Lower leg skin (tissue), 4 donors: ENCODE measurements around the gene RAB3B. TPM values are rescaled to one million over a fixed set of nuclear protein-coding genes. Genes with fewer than 3 reads are reported as not detected.
"Not testable (repeated sequence)": the region's sequence is repeated elsewhere in the genome, so short reads cannot be mapped to it uniquely, and the experiment has no call there.

Experiments
- DNase-seq, 2 donors: peaks; one replicate each; pipeline ENCODE4 v3.0.0-alpha.2; 2019; ENCODE audit warnings: low spot score in 2 of 2
- H3K4me3 ChIP-seq: fragments of 200-600 bp; sonication (generic); 2 replicates; pipeline ENCODE4 v1.5.1; 2017; ENCODE audit warnings: mild to moderate bottlenecking, low read depth; ENCODE audit not compliant: poor library complexity, severe bottlenecking
- POLR2A ChIP-seq, 2 donors: fragments of 450-650 bp; IDR thresholded peaks; one replicate each; pipeline ENCODE4 v1.6.1; 2016 to 2017; ENCODE audit warnings: antibody characterized with exemption in 2 of 2, mild to moderate bottlenecking in 1 of 2, moderate library complexity in 1 of 2
- WGBS, 2 donors: methylation state at CpG; one replicate each; pipeline ENCODE4 v1.1.5; 2018; 5-methylcytosine and 5-hydroxymethylcytosine counted together
- intact Hi-C: fragments of 100-400 bp; cut with DNase I; formaldehyde crosslinking; loops from one replicate; pipeline ENCODE4 v1.15.0; 2023; ENCODE audit warnings: low total_unique reads
- total RNA-seq, 4 donors: library from RNA; depleted of rRNA; stranded (reverse); fragments of >200 nt; gene quantifications; one replicate each; pipeline ENCODE4 v1.1.0, GENCODE V29; 2016
- TF ChIP-seq, protein P1 (sequence below), 3 donors: fragments of 450-650 bp; IDR thresholded peaks; one replicate each; pipeline ENCODE4 v1.5.1; 2016; ENCODE audit warnings: antibody characterized with exemption in 3 of 3, mild to moderate bottlenecking in 3 of 3, moderate library complexity in 2 of 3

The RAB3B gene
- total RNA-seq, 4 donors from 2014 or later: 2.4 to 13.7 (median 4.3) TPM

DNA sequence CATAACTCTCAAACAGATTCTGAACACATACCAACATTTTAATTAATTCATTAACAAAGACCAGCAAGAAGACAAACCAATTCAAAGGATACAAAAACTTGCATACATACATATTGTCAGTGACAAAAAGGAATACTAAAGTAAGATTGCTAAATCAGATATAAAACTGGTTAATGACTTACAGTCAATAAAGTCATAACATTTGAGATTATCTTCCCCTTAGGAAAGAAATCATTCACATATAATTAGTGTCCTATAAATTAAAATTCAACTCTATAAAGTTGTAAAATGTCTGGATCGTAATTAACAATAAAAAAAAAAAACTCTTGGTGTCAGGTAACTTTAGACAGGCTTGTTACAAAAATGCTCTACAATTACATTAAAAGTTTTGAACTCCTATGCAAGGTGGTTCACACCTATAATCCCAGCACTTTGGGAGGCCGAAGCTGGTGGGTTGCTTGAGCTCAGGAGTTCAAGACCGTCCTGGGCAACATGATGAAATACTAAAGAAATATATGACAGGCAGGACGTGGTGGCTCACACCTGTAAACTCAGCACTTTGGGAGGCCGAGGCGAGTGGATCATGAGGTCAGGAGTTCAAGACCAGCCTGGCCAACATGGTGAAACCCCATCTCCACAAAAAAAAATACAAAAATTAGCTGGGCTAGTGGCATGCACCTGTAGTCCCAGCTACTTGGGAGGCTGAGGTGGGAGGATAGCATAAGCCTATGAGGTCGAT lies 17.7 kb upstream of the RAB3B start:
- no peak for DNase-seq
- no peak overlapping the region for H3K4me3 ChIP-seq
- TF ChIP-seq, protein P1, sequence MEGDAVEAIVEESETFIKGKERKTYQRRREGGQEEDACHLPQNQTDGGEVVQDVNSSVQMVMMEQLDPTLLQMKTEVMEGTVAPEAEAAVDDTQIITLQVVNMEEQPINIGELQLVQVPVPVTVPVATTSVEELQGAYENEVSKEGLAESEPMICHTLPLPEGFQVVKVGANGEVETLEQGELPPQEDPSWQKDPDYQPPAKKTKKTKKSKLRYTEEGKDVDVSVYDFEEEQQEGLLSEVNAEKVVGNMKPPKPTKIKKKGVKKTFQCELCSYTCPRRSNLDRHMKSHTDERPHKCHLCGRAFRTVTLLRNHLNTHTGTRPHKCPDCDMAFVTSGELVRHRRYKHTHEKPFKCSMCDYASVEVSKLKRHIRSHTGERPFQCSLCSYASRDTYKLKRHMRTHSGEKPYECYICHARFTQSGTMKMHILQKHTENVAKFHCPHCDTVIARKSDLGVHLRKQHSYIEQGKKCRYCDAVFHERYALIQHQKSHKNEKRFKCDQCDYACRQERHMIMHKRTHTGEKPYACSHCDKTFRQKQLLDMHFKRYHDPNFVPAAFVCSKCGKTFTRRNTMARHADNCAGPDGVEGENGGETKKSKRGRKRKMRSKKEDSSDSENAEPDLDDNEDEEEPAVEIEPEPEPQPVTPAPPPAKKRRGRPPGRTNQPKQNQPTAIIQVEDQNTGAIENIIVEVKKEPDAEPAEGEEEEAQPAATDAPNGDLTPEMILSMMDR (IDR thresholded peaks at IDR 0.05): no peak
- intact Hi-C loops: no loop called here
- whole genome bisulfite sequencing, 2 donors: 80 to 84% methylated on average over 7 of the region's 7 CpGs

- 20 to 35% methylated on average over 5 of the region's 5 CpGs for WGBS, 2 donors
- no peak for DNase-seq
- intact Hi-C loops: no loop called here
These were observed 16.9 kb upstream of the RAB3B start for GRCh38 chr1:52007215-52008002.

DNA sequence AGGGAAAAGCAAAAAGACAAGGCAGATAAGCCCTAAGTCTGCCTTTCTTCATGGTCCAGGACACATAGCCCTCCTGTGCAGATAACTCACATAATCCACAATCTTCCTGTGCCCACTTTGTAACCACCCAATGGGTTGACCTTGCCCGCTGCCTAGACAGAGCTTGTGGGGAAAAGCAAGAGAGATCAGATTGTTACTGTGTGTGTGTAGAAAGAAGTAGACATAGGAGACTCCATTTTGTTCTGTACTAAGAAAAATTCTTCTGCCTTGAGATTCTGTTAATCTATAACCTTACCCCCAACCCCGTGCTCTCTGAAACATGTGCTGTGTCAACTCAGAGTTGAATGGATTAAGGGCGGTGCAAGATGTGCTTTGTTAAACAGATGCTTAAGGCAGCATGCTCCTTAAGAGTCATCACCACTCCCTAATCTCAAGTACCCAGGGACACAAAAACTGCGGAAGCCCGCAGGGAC lies 15.6 kb upstream of the RAB3B start:
- H3K4me3 ChIP-seq, DNase-seq, intact Hi-C loops: not testable (repeated sequence)
- 26 to 30% methylated on average over 5 of the region's 5 CpGs for WGBS, 2 donors

More at GRCh38 chr1:52007215-52008002, 16.9 kb upstream of the RAB3B start:
- H3K4me3 ChIP-seq: no peak overlapping the region
- TF ChIP-seq, protein P1 (IDR thresholded peaks at IDR 0.05): no peak

- WGBS, 2 donors: 59 to 65% methylated on average over 3 of the region's 3 CpGs
- H3K4me3 ChIP-seq, intact Hi-C loops, DNase-seq: not testable (repeated sequence)
These were observed 15.0 kb upstream of the RAB3B start for GRCh38 chr1:52005548-52005947.

GRCh38 chr1:52003877-52004276 lies 13.4 kb upstream of the RAB3B start:
- 59 to 61% methylated on average over 4 of the region's 4 CpGs for WGBS, 2 donors

DNA sequence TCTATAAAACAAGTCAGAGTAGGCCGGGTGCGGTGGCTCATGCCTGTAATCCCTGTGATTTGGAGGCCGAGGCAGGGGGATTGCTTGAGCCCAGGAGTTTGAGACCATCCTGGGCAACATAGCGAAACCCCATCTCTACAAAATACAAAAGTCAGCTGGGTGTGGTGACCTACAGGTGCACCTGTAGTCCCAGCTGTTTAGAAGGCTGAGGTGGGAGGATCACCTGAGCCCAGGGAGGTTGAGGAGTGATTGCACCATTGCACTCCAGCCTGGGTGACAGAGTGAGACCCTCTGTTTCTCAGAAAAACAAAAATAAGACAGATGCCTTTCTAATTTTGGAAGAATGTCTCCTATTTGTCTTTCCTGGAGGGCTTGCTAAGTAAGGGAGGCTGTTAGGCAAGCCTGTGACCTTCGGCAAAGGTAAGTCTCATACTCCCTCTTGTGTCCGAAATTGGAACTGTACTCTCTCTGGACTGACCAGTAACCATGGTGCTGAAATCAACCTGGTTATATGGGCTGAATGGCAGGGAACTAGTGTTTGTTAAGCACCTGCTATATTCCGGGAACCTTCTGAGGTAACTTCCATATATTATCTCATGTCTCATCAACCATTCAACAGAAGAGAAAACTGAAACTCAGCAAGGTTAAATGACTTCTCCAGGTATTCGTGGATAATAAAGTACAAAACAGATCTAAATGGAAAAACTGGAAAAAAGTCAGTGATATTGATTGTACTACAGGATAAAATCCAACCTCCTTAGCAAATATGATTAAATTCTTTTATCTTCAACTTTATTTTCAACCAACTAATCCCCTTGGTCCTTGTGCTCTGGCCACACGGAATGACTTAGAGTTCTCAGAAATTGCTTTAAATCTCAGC lies 11.8 kb upstream of the RAB3B start:
- no peak for TF ChIP-seq POLR2A (IDR thresholded peaks at IDR 0.05)
- TF ChIP-seq, protein P1 (IDR thresholded peaks at IDR 0.05): no peak
- WGBS, 2 donors: 52 to 57% methylated on average over 9 of the region's 9 CpGs
- intact Hi-C loops: loop anchor here (5.0 kb wide), 1 partner anchor 1505 kb away; no protein-coding TSS in a partner anchor
- H3K4me3 ChIP-seq: no peak overlapping the region
- DNase-seq: peak in 1 of 2 donors; percentile 53

More at GRCh38 chr1:52003877-52004276, 13.4 kb upstream of the RAB3B start:
- intact Hi-C loops: loop anchor here (5.0 kb wide), 1 partner anchor 1507 kb away; no protein-coding TSS in a partner anchor
- no peak overlapping the region for H3K4me3 ChIP-seq
- no peak for TF ChIP-seq POLR2A (IDR thresholded peaks at IDR 0.05)
- TF ChIP-seq, protein P1 (IDR thresholded peaks at IDR 0.05): no peak
- no peak for DNase-seq
